Activated CD4-positive, alpha-beta T cell treated with anti-CD3 and anti-CD28 coated beads, Interleukin-2, amount 50 U/mL, for 1 hour (primary cell): ENCODE results near the gene UBE2L6.

Experiments used
- DNase-seq: peaks from one replicate; pipeline ENCODE4 v3.0.0-alpha.2; 2020

UBE2L6 gene

GRCh38 chr11:57527056-57527631 is 40.3 kb downstream of the UBE2L6 start:
- DNase-seq: peak; percentile 78

GRCh38 chr11:57523419-57523818 is 44.1 kb downstream of the UBE2L6 start:
- no peak for DNase-seq

GRCh38 chr11:57521116-57521515 is 46.4 kb downstream of the UBE2L6 start:
- no peak for DNase-seq

GRCh38 chr11:57516061-57516443 is 51.4 kb downstream of the UBE2L6 start:
- no peak for DNase-seq

GRCh38 chr11:57515332-57516060 is 52.0 kb downstream of the UBE2L6 start, which contains the start of gene SLC43A1:
SLC43A1 (minus strand) TSS chr11:57515702; CDS start chr11:57514111, 1,591 bp downstream.
- no peak for DNase-seq

- DNase-seq: peak; percentile 34
These were observed 52.7 kb downstream of the UBE2L6 start for GRCh38 chr11:57514538-57515331.

GRCh38 chr11:57513911-57514537 is 53.4 kb downstream of the UBE2L6 start:
- peak; percentile 31 for DNase-seq

- DNase-seq: no peak
These were observed 54.0 kb downstream of the UBE2L6 start for GRCh38 chr11:57513452-57513795.

GRCh38 chr11:57512646-57513451 is 54.6 kb downstream of the UBE2L6 start:
- DNase-seq: no peak

GRCh38 chr11:57511741-57512430 is 55.6 kb downstream of the UBE2L6 start:
- DNase-seq: no peak

GRCh38 chr11:57508341-57509170 is 58.9 kb downstream of the UBE2L6 start:
- no peak for DNase-seq

GRCh38 chr11:57506522-57506921 is 61.0 kb downstream of the UBE2L6 start:
- no peak for DNase-seq

- DNase-seq: no peak
These were observed 63.0 kb downstream of the UBE2L6 start for GRCh38 chr11:57504511-57504910.

- no peak for DNase-seq
These were observed 64.6 kb downstream of the UBE2L6 start for GRCh38 chr11:57502870-57503269.

GRCh38 chr11:57502376-57502775 is 65.1 kb downstream of the UBE2L6 start:
- DNase-seq: no peak

GRCh38 chr11:57501953-57502352 is 65.5 kb downstream of the UBE2L6 start:
- DNase-seq: no peak
